Anterior cingulate cortex (tissue), 58 donors: ENCODE measurements around the gene PAX1.
A peak's percentile ranks its signal among the peaks of the same experiment; 100 is the strongest.

Source experiments
- DNase-seq, 58 donors: peaks; one replicate each; lab custom pipeline; 2025; lab: John Stamatoyannopoulos, UW

The PAX1 gene

DNA sequence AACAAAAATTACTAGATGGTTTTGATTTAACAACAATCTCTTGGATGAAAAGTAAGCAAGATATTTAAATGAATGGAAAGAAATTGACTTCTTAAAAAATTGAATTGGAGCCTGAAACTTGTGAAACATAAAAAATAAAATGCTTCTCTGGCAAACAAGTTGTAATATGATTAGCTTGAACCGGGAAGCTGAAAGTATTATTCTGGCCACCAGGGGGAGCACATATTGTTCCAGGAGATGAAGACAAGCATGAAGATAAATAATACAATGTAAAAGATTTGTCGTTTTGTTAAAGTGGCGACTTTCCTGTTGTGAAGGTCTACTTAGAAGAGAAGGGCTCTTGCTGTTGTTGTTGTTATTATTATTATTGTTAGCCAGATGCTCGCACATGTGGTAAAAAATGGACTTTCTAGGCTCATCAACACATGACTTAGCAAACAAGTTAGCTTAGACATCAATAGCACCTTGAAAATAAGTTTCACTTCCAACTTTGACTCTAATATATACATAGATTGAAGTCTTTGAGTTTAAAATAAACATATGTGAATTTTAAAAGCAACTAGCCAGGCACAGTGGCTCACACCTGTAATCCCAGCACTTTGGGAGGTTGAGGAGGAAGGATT is 14.2 kb downstream of the PAX1 start:
- DNase-seq = peak in 33 of 58 donors; percentile 2 to 70 (median 17)

DNA sequence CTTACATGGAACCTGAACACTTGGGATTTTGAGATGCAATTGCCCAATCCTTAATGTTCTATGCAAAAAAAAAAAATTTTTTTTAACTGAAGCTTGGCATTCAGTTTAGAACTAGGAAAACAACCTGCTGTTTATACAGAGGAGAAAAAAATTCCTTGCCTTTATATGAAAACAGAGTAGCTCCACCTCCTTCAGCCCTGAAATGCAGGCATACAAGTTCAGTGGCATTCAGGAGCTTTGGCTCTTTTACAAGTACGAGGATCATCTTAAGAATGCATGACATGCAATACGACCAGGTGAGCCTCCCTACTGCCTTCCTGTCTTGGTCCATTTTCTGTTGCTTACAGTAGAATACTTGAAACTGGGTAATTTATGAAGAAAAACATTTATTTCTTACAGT is 20.4 kb downstream of the PAX1 start:
- DNase-seq = no peak

GRCh38 chr20:21729316-21729715 is 23.9 kb downstream of the PAX1 start:
- DNase-seq = no peak

GRCh38 chr20:21739161-21739560 is 33.7 kb downstream of the PAX1 start:
- no peak for DNase-seq

DNA sequence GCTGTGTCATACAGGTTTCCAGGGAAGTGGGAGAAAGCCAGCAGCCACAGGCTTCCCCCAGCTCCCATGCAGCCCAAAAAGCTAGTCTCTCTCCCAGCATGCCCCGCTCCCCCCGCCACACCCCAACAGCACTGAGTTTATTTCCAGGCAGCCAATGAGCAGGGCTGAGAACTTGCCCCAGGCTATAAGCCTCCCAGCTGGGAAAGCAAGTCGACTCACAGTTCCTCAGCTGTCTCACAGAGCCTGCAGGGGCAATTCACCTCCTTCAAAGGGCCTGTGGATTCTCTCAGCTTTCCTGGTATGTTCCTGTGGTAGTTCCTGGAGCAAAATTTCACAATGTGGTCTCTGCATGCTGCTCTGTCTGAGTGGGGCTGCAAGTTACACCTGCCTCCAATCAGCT is 34.2 kb downstream of the PAX1 start:
- no peak for DNase-seq

- no peak for DNase-seq
Measured at GRCh38 chr20:21741266-21741665, 35.8 kb downstream of the PAX1 start.

- no peak for DNase-seq
Measured at GRCh38 chr20:21762646-21763045, 57.2 kb downstream of the PAX1 start.

DNA sequence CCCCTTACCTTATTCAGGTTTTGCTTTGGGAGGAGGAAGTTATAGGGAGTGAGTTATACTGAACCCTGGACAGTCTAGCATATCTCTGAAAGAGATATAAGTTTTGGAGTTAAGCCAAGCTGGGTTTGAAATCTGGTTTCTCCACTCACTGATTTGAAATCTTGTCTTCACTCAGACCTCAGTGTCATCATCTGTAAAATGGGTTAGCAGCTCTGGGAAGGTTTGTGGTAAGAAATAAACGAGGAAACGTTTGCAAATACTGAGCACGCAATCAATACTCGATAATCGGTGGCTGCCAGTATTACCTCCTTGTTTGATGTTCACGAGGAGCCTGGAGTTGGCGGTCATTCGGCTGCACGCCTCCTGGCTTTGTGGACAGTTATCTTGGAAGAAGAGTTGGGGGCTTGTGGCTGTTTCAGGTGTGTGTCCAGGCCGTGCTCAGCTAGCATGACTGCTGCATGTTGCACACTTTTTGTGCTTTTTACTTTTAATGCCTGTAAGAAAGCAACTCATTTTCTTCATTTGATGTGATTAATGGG is 61.8 kb downstream of the PAX1 start:
- DNase-seq = no peak

- DNase-seq = no peak
Measured at GRCh38 chr20:21767739-21768223, 62.3 kb downstream of the PAX1 start.
